Left ventricle myocardium inferior (tissue), 1 donor: ENCODE results near the gene TMEM255B. TPM values are rescaled to one million over a fixed set of nuclear protein-coding genes. Genes with fewer than 3 reads are reported as not detected.
"Not testable (repeated sequence)": the region's sequence is repeated elsewhere in the genome, so short reads cannot be mapped to it uniquely, and the experiment has no call there.

ENCODE experiments used
- DNase-seq: peaks from one replicate; pipeline ENCODE4 v3.0.0-alpha.2; 2020
- H3K27ac ChIP-seq: fragments of 200-600 bp; replicated peaks from 2 replicates; pipeline ENCODE4 v1.8.0; 2021
- H3K27me3 ChIP-seq: fragments of 200-600 bp; 2 replicates; pipeline ENCODE4 v1.8.0; 2021; ENCODE audit warnings: low read depth
- H3K36me3 ChIP-seq: fragments of 200-600 bp; 2 replicates; pipeline ENCODE4 v1.8.0; 2021
- H3K4me1 ChIP-seq: fragments of 200-600 bp; 2 replicates; pipeline ENCODE4 v1.8.0; 2021
- H3K4me3 ChIP-seq: fragments of 200-600 bp; 2 replicates; pipeline ENCODE4 v1.8.0; 2021; ENCODE audit warnings: mild to moderate bottlenecking, moderate library complexity
- H3K9me3 ChIP-seq: fragments of 200-600 bp; replicated peaks from 2 replicates; pipeline ENCODE4 v1.8.0; 2021
- intact Hi-C: fragments of 100-400 bp; cut with micrococcal nuclease; formaldehyde crosslinking; loops from one replicate; pipeline ENCODE4 v1.11.0; 2022
- total RNA-seq: library from RNA; stranded (reverse); fragmentation: NEBNext Ultra II Directional; extraction: Animal tissue kit (Norgen Biotek cat#: 25700); gene quantifications from one replicate; pipeline ENCODE4 v1.2.1, GENCODE V29; 2021
- TF ChIP-seq, protein P1 (sequence below): fragments of 200-600 bp; IDR thresholded peaks from 2 replicates; pipeline ENCODE4 v1.8.0; 2021; ENCODE audit warnings: antibody characterized with exemption, mild to moderate bottlenecking, borderline replicate concordance
- donor health status: DM: no; HTN: yes; CAD: no; lungs with severe emphysema.

Gene TMEM255B
- total RNA-seq, 1 donor from 2014 or later: 7.7 TPM

DNA sequence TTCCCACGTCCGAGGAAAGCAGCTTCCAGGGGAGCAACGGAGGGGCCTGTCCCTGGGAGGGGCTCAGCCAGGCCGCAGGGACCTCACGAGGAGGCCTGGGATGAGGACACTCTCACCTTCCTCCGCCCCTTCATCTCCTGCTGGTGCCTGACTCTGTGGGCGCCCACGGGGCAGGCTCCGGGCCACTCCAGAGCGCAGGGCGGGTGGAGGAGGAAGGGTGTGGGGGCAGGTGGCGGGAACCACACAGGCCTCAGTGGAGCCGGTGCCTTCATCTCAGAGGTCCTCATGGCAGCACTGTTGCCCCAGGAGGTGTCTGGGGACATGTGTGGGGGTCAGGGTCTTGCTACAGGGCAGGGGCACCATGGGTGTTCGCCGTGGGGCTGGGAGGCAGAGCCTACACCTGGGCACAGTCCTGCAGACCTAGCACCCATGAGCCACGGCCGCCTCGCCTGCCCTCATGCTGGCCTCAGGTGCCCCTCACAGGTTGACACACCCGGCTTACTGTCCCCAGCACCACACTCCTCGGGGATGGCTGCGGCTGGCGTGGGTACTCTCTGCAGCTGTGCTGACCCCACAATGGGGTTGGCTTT is 10.1 kb upstream of the TMEM255B start:
- Histone ChIP-seq H3K4me1 (peaks cover 6% of the 10 kb centered on the region), H3K9me3 (no peaks in the 10 kb centered on the region), H3K27me3 (peaks cover 4% of the 10 kb centered on the region), H3K27ac (no peak overlapping the region), H3K36me3 (no peaks in the 10 kb centered on the region), H3K4me3 (no peak overlapping the region)
- intact Hi-C loops: no loop called here
- no peak for DNase-seq
- TF ChIP-seq, protein P1, sequence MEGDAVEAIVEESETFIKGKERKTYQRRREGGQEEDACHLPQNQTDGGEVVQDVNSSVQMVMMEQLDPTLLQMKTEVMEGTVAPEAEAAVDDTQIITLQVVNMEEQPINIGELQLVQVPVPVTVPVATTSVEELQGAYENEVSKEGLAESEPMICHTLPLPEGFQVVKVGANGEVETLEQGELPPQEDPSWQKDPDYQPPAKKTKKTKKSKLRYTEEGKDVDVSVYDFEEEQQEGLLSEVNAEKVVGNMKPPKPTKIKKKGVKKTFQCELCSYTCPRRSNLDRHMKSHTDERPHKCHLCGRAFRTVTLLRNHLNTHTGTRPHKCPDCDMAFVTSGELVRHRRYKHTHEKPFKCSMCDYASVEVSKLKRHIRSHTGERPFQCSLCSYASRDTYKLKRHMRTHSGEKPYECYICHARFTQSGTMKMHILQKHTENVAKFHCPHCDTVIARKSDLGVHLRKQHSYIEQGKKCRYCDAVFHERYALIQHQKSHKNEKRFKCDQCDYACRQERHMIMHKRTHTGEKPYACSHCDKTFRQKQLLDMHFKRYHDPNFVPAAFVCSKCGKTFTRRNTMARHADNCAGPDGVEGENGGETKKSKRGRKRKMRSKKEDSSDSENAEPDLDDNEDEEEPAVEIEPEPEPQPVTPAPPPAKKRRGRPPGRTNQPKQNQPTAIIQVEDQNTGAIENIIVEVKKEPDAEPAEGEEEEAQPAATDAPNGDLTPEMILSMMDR: no peak

GRCh38 chr13:113749507-113749906 is 9.5 kb upstream of the TMEM255B start:
- Histone ChIP-seq H3K27ac (no peak overlapping the region), H3K9me3 (no peaks in the 10 kb centered on the region), H3K36me3 (no peaks in the 10 kb centered on the region), H3K4me1 (peaks cover 6% of the 10 kb centered on the region), H3K27me3 (no peaks in the 10 kb centered on the region), H3K4me3 (no peak overlapping the region)
- DNase-seq: no peak
- TF ChIP-seq, protein P1: no peak
- intact Hi-C loops: no loop called here

DNA sequence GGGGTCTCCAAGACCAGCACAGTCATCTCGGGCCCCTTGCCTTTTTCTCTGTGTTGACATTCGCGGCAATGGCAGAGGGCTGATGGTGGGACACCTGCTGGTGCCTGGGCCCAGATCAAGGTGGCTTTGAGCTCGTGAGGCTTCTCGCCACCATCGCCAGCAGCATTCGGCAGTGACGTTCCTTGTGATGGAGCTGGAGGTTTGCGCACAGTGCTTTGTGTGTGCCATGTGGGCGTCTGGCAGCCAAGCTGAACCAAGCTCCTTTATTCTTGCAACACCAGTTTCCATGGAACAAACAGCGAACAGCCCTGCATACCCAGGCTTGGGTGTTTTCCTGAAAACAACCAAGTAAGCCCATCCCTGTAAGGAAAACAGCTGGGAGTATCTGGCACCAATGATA is 9.1 kb upstream of the TMEM255B start:
- DNase-seq: no peak
- intact Hi-C loops: no loop called here
- TF ChIP-seq, protein P1: no peak
- H3K4me3 ChIP-seq: no peak overlapping the region
- H3K27me3 ChIP-seq: peaks cover 3% of the 10 kb centered on the region
- no peak overlapping the region for H3K27ac ChIP-seq
- H3K9me3 ChIP-seq: no peaks in the 10 kb centered on the region
- H3K36me3 ChIP-seq: no peaks in the 10 kb centered on the region
- peaks cover 6% of the 10 kb centered on the region for H3K4me1 ChIP-seq

DNA sequence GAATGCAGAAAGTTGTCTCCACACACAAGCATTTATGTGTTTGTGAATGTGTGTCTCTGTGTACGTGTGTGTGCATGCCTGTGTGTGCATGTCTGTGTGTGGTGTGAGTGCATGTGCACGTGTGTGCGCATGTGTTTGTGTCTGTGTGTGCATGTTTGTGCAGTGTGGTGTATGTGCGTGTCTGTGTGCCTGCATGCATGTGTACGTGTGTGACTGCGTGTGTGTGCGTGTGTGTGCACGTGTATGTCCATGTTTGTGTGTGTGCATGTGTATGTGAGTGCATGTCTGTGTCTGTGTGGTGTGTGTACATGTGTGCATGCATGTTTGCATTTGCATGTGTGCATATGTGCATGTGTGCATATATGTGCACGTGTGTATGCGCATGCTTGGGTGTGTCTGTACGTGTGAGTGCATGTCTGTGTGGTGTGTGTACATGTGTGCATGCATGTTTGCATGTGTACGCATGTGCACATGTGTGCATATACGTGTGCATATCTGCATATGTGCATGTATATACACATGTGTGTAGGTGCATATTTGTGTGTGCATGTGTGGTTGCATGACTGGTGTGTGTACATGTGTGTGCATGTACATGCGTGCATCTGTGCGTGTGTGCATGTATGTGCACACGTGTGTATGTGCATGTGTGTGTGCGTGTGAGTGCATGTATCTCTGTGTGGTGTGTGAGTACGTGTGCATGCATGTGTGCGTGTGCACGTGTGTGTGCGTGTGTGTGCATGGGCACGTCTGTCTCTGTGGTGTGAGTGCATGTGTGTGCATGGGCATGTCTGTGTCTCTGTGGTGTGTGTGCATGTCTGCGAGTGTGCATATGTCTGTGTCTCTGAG is 8.2 kb upstream of the TMEM255B start:
- TF ChIP-seq, protein P1: no peak
- intact Hi-C loops: no loop called here
- Histone ChIP-seq H3K36me3 (no peaks in the 10 kb centered on the region), H3K27me3 (peaks cover 5% of the 10 kb centered on the region), H3K4me1 (peaks cover 6% of the 10 kb centered on the region), H3K27ac (no peak overlapping the region), H3K4me3 (no peak overlapping the region), H3K9me3 (no peaks in the 10 kb centered on the region)
- DNase-seq: no peak

DNA sequence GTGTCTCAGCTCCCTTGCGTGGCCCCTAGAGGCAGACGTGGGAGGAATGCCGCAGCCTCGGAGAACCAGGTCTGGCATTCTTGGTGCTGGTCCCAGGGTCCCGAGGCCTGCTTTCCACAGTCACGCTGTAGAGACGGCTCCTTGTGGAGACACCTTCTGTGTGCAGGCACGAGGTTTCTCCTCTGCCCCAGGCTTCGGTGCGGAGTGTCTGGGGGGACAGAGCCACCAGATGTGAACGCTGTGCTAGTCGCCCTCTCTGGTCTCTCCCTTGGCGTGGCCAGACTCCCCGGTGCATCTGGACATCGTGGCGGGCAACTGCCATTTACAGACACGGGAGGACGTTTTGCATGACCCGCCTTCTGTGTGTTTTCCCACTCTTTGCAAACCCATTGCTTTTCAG is 7.5 kb upstream of the TMEM255B start:
- H3K36me3 ChIP-seq: no peaks in the 10 kb centered on the region
- intact Hi-C loops: no loop called here
- H3K4me1 ChIP-seq: peaks cover 6% of the 10 kb centered on the region
- no peak overlapping the region for H3K4me3 ChIP-seq
- H3K27ac ChIP-seq: no peak overlapping the region
- TF ChIP-seq, protein P1: no peak
- peaks cover 5% of the 10 kb centered on the region for H3K27me3 ChIP-seq
- no peak for DNase-seq
- H3K9me3 ChIP-seq: no peaks in the 10 kb centered on the region

DNA sequence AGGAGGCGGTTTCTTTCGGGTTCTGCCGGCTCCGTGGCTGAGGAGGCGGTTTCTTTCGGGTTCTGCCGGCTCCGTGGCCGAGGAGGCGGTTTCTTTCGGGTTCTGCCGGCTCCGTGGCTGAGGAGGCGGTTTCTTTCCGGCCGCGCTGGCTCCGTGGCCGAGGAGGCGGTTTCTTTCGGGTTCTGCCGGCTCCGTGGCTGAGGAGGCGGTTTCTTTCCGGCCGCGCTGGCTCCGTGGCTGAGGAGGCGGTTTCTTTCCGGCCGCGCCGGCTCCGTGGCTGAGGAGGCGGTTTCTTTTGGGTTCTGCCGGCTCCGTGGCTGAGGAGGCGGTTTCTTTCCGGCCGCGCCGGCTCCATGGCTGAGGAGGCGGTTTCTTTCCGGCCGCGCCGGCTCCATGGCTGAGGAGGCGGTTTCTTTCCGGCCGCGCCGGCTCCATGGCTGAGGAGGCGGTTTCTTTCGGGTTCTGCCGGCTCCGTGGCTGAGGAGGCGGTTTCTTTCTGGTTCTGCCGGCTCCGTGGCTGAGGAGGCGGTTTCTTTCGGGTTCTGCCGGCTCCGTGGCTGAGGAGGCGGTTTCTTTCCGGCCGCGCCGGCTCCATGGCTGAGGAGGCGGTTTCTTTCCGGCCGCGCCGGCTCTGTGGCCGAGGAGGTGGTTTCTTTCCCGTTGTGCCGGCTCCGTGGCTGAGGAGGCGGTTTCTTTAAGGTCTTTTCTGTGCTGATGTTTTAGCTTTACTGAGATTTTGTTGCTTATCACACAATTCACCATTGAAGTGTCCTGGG is 6.6 kb upstream of the TMEM255B start:
- H3K27ac ChIP-seq, H3K36me3 ChIP-seq, intact Hi-C loops, H3K27me3 ChIP-seq, H3K4me1 ChIP-seq, H3K4me3 ChIP-seq, DNase-seq, H3K9me3 ChIP-seq: not testable (repeated sequence)
